CD14-positive monocyte (primary cell): ENCODE measurements around the gene TEC. TPM values are rescaled to one million over a fixed set of nuclear protein-coding genes. Genes with fewer than 3 reads are reported as not detected.

ENCODE experiments used
- DNase-seq, 3 donors: peaks; one replicate each; pipeline ENCODE4 v3.0.0-alpha.2; 2011 to 2022
- H2AFZ ChIP-seq: 2 replicates; pipeline ENCODE4 v1.6.0; 2012; ENCODE audit warnings: mild to moderate bottlenecking, low read depth, low read length, inconsistent platforms; ENCODE audit not compliant: insufficient read depth, poor library complexity, severe bottlenecking
- H3K27ac ChIP-seq, 2 donors: 1 replicate in 1 of 2; 2 replicates in 1 of 2; pipeline ENCODE4 v1.5.1; 2012 to 2013; ENCODE audit warnings: low read length in 2 of 2, control low read depth in 1 of 2, inconsistent platforms in 1 of 2, low read depth in 1 of 2, mild to moderate bottlenecking in 1 of 2
- H3K27me3 ChIP-seq, 2 donors: one replicate each; pipeline versions ENCODE4 v1.6.0 to v1.6.1; 2011 to 2013; ENCODE audit warnings: low read length in 2 of 2; ENCODE audit not compliant: control insufficient read depth in 2 of 2, insufficient read depth in 2 of 2
- H3K36me3 ChIP-seq, 2 donors: replicated peaks in 1 of 2; 1 replicate in 1 of 2; 2 replicates in 1 of 2; pipeline versions ENCODE4 v1.5.1 to v1.6.1; 2012 to 2013; ENCODE audit warnings: low read length in 2 of 2, control low read depth in 1 of 2, inconsistent platforms in 1 of 2, mild to moderate bottlenecking in 1 of 2; ENCODE audit not compliant: insufficient read depth in 2 of 2, control insufficient read depth in 1 of 2
- H3K4me1 ChIP-seq, 2 donors: 1 replicate in 1 of 2; 2 replicates in 1 of 2; pipeline versions ENCODE4 v1.5.1 to v1.6.1; 2012 to 2013; ENCODE audit warnings: low read length in 2 of 2, control low read depth in 1 of 2, inconsistent platforms in 1 of 2, mild to moderate bottlenecking in 1 of 2, moderate library complexity in 1 of 2; ENCODE audit not compliant: insufficient read depth in 2 of 2, control insufficient read depth in 1 of 2
- H3K4me2 ChIP-seq: replicated peaks from 2 replicates; pipeline ENCODE3; 2012; ENCODE audit warnings: low read length, moderate library complexity, mild to moderate bottlenecking; ENCODE audit not compliant: poor library complexity, severe bottlenecking; ENCODE audit errors: extremely low read depth
- H3K4me3 ChIP-seq, 3 experiments: fragments of 200-600 bp in 1 of 3; sonication (generic) in 1 of 3; replicated peaks in 1 of 3; 1 replicate in 2 of 3; 2 replicates in 1 of 3; pipeline ENCODE4 v1.5.1; 2011 to 2013; ENCODE audit warnings: low read length in 3 of 3, mild to moderate bottlenecking in 3 of 3, control low read depth in 2 of 3, low read depth in 2 of 3, inconsistent platforms in 1 of 3, moderate library complexity in 1 of 3
- H3K79me2 ChIP-seq: 2 replicates; pipeline ENCODE4 v1.6.0; 2012; ENCODE audit warnings: mild to moderate bottlenecking, control low read depth, inconsistent platforms, low read length, moderate library complexity; ENCODE audit not compliant: insufficient read depth
- H3K9ac ChIP-seq: 2 replicates; pipeline ENCODE4 v1.6.0; 2017; ENCODE audit warnings: low read length, mild to moderate bottlenecking; ENCODE audit not compliant: insufficient read depth, poor library complexity, severe bottlenecking
- H3K9me3 ChIP-seq, 2 donors: replicated peaks in 1 of 2; 1 replicate in 1 of 2; 2 replicates in 1 of 2; pipeline versions ENCODE4 v1.5.1 to v1.6.1; 2012 to 2013; ENCODE audit warnings: low read length in 2 of 2, control low read depth in 1 of 2; ENCODE audit not compliant: control insufficient read depth in 1 of 2, insufficient read depth in 1 of 2
- H4K20me1 ChIP-seq: 2 replicates; pipeline ENCODE4 v1.6.0; 2012; ENCODE audit warnings: mild to moderate bottlenecking, low read length, control low read depth, moderate library complexity; ENCODE audit not compliant: insufficient read depth
- H3K27ac Mint-ChIP-seq, 7 donors: one replicate each; pipeline ENCODE4 v1.8.0; 2020; ENCODE audit warnings: mild to moderate bottlenecking in 7 of 7, mixed read lengths in 7 of 7, moderate library complexity in 6 of 7, inconsistent platforms in 2 of 7
- H3K27me3 Mint-ChIP-seq, 3 donors: one replicate each; pipeline ENCODE4 v1.8.0; 2021 to 2022; ENCODE audit warnings: low read depth in 3 of 3, mild to moderate bottlenecking in 3 of 3, mixed read lengths in 3 of 3, moderate library complexity in 3 of 3, inconsistent platforms in 1 of 3
- H3K36me3 Mint-ChIP-seq, 2 donors: one replicate each; pipeline ENCODE4 v1.8.0; 2020; ENCODE audit warnings: mixed read lengths in 2 of 2, inconsistent platforms in 1 of 2, mild to moderate bottlenecking in 1 of 2
- H3K4me1 Mint-ChIP-seq: one replicate; pipeline ENCODE4 v1.8.0; 2020; ENCODE audit warnings: mild to moderate bottlenecking, mixed read lengths
- H3K4me3 Mint-ChIP-seq, 2 donors: one replicate each; pipeline ENCODE4 v1.8.0; 2020; ENCODE audit warnings: mild to moderate bottlenecking in 2 of 2, mixed read lengths in 2 of 2, moderate library complexity in 1 of 2
- H3K9me3 Mint-ChIP-seq, 7 donors: one replicate each; pipeline ENCODE4 v1.8.0; 2020 to 2022; ENCODE audit warnings: mixed read lengths in 7 of 7, mild to moderate bottlenecking in 6 of 7, moderate library complexity in 6 of 7, inconsistent platforms in 2 of 7
- CTCF ChIP-seq: fragments of 200-600 bp; IDR thresholded peaks from one replicate; pipeline ENCODE4 v1.8.0; 2022; ENCODE audit warnings: antibody characterized with exemption, mild to moderate bottlenecking
- WGBS: methylation state at CpG from one replicate; pipeline ENCODE4 v1.1.5; 2013; ENCODE audit warnings: missing lambda C conversion rate; ENCODE audit not compliant: insufficient coverage; 5-methylcytosine and 5-hydroxymethylcytosine counted together
- intact Hi-C, 2 donors: fragments of 100-400 bp; cut with micrococcal nuclease; formaldehyde crosslinking; loops; one replicate each; pipeline versions ENCODE4 v1.15.0 to v1.15.1; 2023
- polyA plus RNA-seq, 3 donors: library from polyadenylated mRNA; depleted of rRNA in 1 of 3; unstranded in 2 of 3; stranded (reverse) in 1 of 3; fragments of 300-500 nt in 2 of 3; fragments of >200 nt in 1 of 3; fragmentation: Illumina TruSeq in 2 of 3; gene quantifications; 1 replicate in 2 of 3; 2 replicates in 1 of 3; pipeline ENCODE4 v1.2.3, GENCODE V29; 2012 to 2021

TEC gene
- polyA plus RNA-seq, 3 donors: 0.30 to 2.5 (median 0.73) TPM

- TF ChIP-seq CTCF: no peak
- no peak overlapping the region for H3K9ac ChIP-seq
- H3K27ac ChIP-seq: no peak overlapping the region
- peak overlapping the region in 3 of 7 donors; percentile 32 to 43 (median 38) for H3K27ac Mint-ChIP-seq
- no peak overlapping the region for H3K4me3 ChIP-seq
- H3K9me3 Mint-ChIP-seq: no peaks in the 10 kb centered on the region
- peaks cover 61% of the 10 kb centered on the region for H3K4me1 Mint-ChIP-seq
- H3K36me3 ChIP-seq: no peaks in the 10 kb centered on the region
- peaks cover 0 to 12% of the 10 kb centered on the region in 2 donors for H3K36me3 Mint-ChIP-seq
- peak; percentile 60 to 87 (median 68) for DNase-seq
- peaks cover 0 to 3% (median 0%) of the 10 kb centered on the region in 3 donors for H3K27me3 Mint-ChIP-seq
- H3K9me3 ChIP-seq: no peaks in the 10 kb centered on the region
- H2AFZ ChIP-seq: no peak overlapping the region
- WGBS: 0% methylated on average over 3 of the region's 3 CpGs
- H4K20me1 ChIP-seq: peaks cover 9% of the 10 kb centered on the region
- peaks cover 43 to 48% of the 10 kb centered on the region in 2 donors for H3K4me1 ChIP-seq
- peaks cover 98% of the 10 kb centered on the region for H3K79me2 ChIP-seq
- intact Hi-C loops: no loop called here
- peak overlapping the region; percentile 9 for H3K4me2 ChIP-seq
- H3K27me3 ChIP-seq: no peaks in the 10 kb centered on the region
- H3K4me3 Mint-ChIP-seq: no peak overlapping the region
Measured at GRCh38 chr4:48262926-48263325, 6.7 kb downstream of the TEC start.

- no peak overlapping the region for H3K9ac ChIP-seq
- Mint-ChIP-seq H3K27me3 (peaks cover 0 to 3% (median 0%) of the 10 kb centered on the region in 3 donors), H3K36me3 (peaks cover 0 to 12% of the 10 kb centered on the region in 2 donors), H3K9me3 (no peaks in the 10 kb centered on the region), H3K27ac (peak overlapping the region in 2 of 7 donors; percentile 25 to 41), H3K4me3 (no peak overlapping the region), H3K4me1 (peaks cover 57% of the 10 kb centered on the region)
- no peak overlapping the region for H2AFZ ChIP-seq
- H3K36me3 ChIP-seq: no peaks in the 10 kb centered on the region
- H3K4me2 ChIP-seq: peak overlapping the region; percentile 9
- no peak overlapping the region for H3K27ac ChIP-seq
- H3K4me1 ChIP-seq: peaks cover 38 to 43% of the 10 kb centered on the region in 2 donors
- intact Hi-C loops: no loop called here
- H3K79me2 ChIP-seq: peaks cover 98% of the 10 kb centered on the region
- WGBS: 100% methylated on average over 1 of the region's 2 CpGs
- no peak overlapping the region for H3K4me3 ChIP-seq
- no peaks in the 10 kb centered on the region for H3K27me3 ChIP-seq
- no peak for TF ChIP-seq CTCF
- DNase-seq: no peak
- H3K9me3 ChIP-seq: no peaks in the 10 kb centered on the region
- H4K20me1 ChIP-seq: peaks cover 6% of the 10 kb centered on the region
Measured at GRCh38 chr4:48262484-48262883, 7.2 kb downstream of the TEC start.
